WTC11 (cell line): Measurements from ENCODE around the gene CACYBP.

Experiments used
- AFF4 ChIP-seq: sonication (generic); formaldehyde crosslinking; IDR thresholded peaks from 2 replicates; pipeline ENCODE4 v1.8.1; 2023; ENCODE audit warnings: mild to moderate bottlenecking, missing genetic modification reagents, borderline replicate concordance
- CBFB ChIP-seq: sonication (generic); formaldehyde crosslinking; IDR thresholded peaks from 2 replicates; pipeline ENCODE4 v1.8.1; 2022; ENCODE audit warnings: mild to moderate bottlenecking, low read depth, missing genetic modification reagents
- CTCF ChIP-seq: fragments of 200-600 bp; IDR thresholded peaks from 2 replicates; pipeline ENCODE4 v1.8.0; 2022; ENCODE audit warnings: antibody characterized with exemption
- ZBTB43 ChIP-seq: sonication (generic); formaldehyde crosslinking; IDR thresholded peaks from 2 replicates; pipeline ENCODE4 v1.8.1; 2023; ENCODE audit warnings: mild to moderate bottlenecking, missing genetic modification reagents

- TF ChIP-seq CTCF (no peak), CBFB (CRISPR knock-in tag) (no peak), AFF4 (no peak), ZBTB43 (CRISPR knock-in tag) (no peak)
These were observed 40.7 kb downstream of the CACYBP start for GRCh38 chr1:175040324-175040879.
